Gastrocnemius medialis (tissue), 4 donors: ENCODE measurements around the gene USH1C. TPM values are rescaled to one million over a fixed set of nuclear protein-coding genes. Genes with fewer than 3 reads are reported as not detected.

Experiments used
- ATAC-seq, 2 donors: fragments of 150-250 bp; one replicate each; pipeline ENCODE4 v1.9.1; 2016
- DNase-seq, 2 donors: peaks; one replicate each; pipeline ENCODE4 v3.0.0-alpha.2; 2019
- H3K27ac ChIP-seq, 4 donors: fragments of 200-600 bp; sonication (generic); 1 replicate in 1 of 4; 2 replicates in 3 of 4; pipeline ENCODE4 v1.5.1; 2016 to 2018; ENCODE audit warnings: mild to moderate bottlenecking in 2 of 4, moderate library complexity in 1 of 4
- H3K27me3 ChIP-seq, 3 donors: fragments of 200-600 bp; sonication (generic) in 2 of 3; 1 replicate in 1 of 3; 2 replicates in 2 of 3; pipeline versions ENCODE4 v1.5.1 to v1.6.0; 2016 to 2019; ENCODE audit warnings: mild to moderate bottlenecking in 1 of 3, moderate library complexity in 1 of 3
- H3K36me3 ChIP-seq, 2 donors: fragments of 200-600 bp; sonication (generic) in 1 of 2; one replicate each; pipeline ENCODE4 v1.5.1; 2017 to 2018
- H3K4me1 ChIP-seq, 2 donors: fragments of 200-600 bp; sonication (generic) in 1 of 2; one replicate each; pipeline ENCODE4 v1.5.1; 2016 to 2017; ENCODE audit warnings: mild to moderate bottlenecking in 2 of 2
- H3K4me3 ChIP-seq, 4 donors: fragments of 200-600 bp; sonication (generic) in 3 of 4; 1 replicate in 1 of 4; 2 replicates in 3 of 4; pipeline ENCODE4 v1.5.1; 2016 to 2019; ENCODE audit warnings: mild to moderate bottlenecking in 2 of 4
- H3K9me3 ChIP-seq, 3 donors: fragments of 200-600 bp; sonication (generic) in 2 of 3; 1 replicate in 1 of 3; 2 replicates in 2 of 3; pipeline ENCODE4 v1.5.1; 2016 to 2019
- POLR2A ChIP-seq, 2 donors: fragments of 450-650 bp; IDR thresholded peaks; one replicate each; pipeline ENCODE4 v1.6.1; 2017; ENCODE audit warnings: antibody characterized with exemption in 2 of 2, mild to moderate bottlenecking in 2 of 2, moderate library complexity in 2 of 2
- in situ Hi-C, 4 donors: fragments of 200-750 bp; cut with MboI; loops; one replicate each; pipeline versions ENCODE4 v1.15.0 to v1.8.0; 2017; ENCODE audit warnings: low sequenced_read_pairs in 4 of 4
- intact Hi-C: fragments of 100-400 bp; cut with DNase I; formaldehyde crosslinking; loops from one replicate; pipeline ENCODE4 v1.15.1; 2023; ENCODE audit warnings: low total_unique reads
- total RNA-seq, 4 donors: library from RNA; depleted of rRNA; stranded (reverse); fragments of >200 nt; gene quantifications; one replicate each; pipeline versions ENCODE4 v1.1.0 to v1.2.3, GENCODE V29; 2016
- TF ChIP-seq, protein P1 (sequence below), 5 experiments: fragments of 450-650 bp in 3 of 5; fragments of 200-600 bp in 2 of 5; sonication (generic) in 2 of 5; IDR thresholded peaks in 4 of 5; conservative IDR thresholded peaks in 1 of 5; 1 replicate in 4 of 5; 2 replicates in 1 of 5; pipeline ENCODE4 v1.5.1; 2016 to 2019; ENCODE audit warnings: antibody characterized with exemption in 5 of 5, mild to moderate bottlenecking in 3 of 5, moderate library complexity in 3 of 5

Gene USH1C
- total RNA-seq, 4 donors from 2014 or later = 0.78 TPM; not detected in 3

DNA sequence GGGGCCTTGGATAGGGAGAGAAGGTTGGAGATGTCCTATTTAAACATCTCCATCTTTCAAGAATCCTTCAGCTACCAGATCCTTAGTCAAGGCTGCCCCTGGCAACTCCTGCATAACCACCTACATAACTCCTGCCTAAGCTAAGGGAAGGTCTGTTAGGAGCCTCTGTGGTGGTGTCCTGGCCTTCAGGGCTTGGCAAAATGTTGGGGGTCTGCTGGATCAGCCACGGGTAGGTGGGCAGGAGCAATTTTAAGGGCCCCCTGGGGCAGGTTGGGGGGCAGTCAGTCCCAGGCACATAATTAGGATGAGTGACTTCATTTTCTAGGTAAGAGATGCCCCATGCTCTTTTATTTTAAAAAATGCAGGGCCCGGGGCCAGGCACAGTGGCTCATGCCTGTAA, 25.9 kb downstream of the USH1C start:
- TF ChIP-seq, protein P1, sequence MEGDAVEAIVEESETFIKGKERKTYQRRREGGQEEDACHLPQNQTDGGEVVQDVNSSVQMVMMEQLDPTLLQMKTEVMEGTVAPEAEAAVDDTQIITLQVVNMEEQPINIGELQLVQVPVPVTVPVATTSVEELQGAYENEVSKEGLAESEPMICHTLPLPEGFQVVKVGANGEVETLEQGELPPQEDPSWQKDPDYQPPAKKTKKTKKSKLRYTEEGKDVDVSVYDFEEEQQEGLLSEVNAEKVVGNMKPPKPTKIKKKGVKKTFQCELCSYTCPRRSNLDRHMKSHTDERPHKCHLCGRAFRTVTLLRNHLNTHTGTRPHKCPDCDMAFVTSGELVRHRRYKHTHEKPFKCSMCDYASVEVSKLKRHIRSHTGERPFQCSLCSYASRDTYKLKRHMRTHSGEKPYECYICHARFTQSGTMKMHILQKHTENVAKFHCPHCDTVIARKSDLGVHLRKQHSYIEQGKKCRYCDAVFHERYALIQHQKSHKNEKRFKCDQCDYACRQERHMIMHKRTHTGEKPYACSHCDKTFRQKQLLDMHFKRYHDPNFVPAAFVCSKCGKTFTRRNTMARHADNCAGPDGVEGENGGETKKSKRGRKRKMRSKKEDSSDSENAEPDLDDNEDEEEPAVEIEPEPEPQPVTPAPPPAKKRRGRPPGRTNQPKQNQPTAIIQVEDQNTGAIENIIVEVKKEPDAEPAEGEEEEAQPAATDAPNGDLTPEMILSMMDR (IDR thresholded peaks at IDR 0.05 in 4 of 5, conservative IDR thresholded peaks at IDR 0.05 in 1 of 5) = no peak
- no peak for TF ChIP-seq POLR2A (IDR thresholded peaks at IDR 0.05)
- intact Hi-C loops (no loop called here), in situ Hi-C loops (loop anchor here in 2 of 4 donors (25.0 kb wide), 1 partner anchor 281 kb away; no protein-coding TSS in a partner anchor)
- Histone ChIP-seq H3K27ac (no peak overlapping the region), H3K36me3 (no peaks in the 10 kb centered on the region), H3K9me3 (no peaks in the 10 kb centered on the region), H3K4me1 (no peaks in the 10 kb centered on the region), H3K4me3 (no peak overlapping the region), H3K27me3 (no peaks in the 10 kb centered on the region)
- DNase-seq (no peak), ATAC-seq (no peak)

DNA sequence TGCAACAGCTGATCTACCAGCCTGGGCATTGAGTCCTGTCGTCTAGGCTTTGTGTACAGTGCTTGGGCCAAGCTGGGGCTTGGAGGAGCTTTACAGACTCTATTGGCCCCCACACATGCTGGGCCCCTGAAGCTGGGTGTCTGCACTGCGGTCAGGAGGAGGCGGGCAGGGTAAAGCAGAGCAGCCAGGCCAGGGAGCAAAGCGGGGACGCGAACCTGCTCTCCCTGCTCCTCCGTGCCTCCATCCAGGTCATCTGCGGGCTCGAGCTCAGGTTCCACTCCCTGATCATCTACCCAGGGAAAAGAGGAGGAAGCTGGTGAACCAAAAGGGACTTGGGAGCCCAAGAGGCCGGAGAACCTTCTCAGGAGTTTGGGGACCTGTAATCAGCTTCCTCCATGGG, 27.0 kb downstream of the USH1C start:
- H3K4me1 ChIP-seq = no peaks in the 10 kb centered on the region
- DNase-seq (no peak), ATAC-seq (no peak)
- TF ChIP-seq, protein P1 (IDR thresholded peaks at IDR 0.05 in 4 of 5, conservative IDR thresholded peaks at IDR 0.05 in 1 of 5) = no peak
- no peak for TF ChIP-seq POLR2A (IDR thresholded peaks at IDR 0.05)
- H3K36me3 ChIP-seq = no peaks in the 10 kb centered on the region
- no peaks in the 10 kb centered on the region for H3K27me3 ChIP-seq
- in situ Hi-C loops = loop anchor here in 2 of 4 donors (25.0 kb wide), 1 partner anchor 280 kb away; no protein-coding TSS in a partner anchor
- no peak overlapping the region for H3K27ac ChIP-seq
- H3K4me3 ChIP-seq = no peak overlapping the region
- intact Hi-C loops = no loop called here
- no peaks in the 10 kb centered on the region for H3K9me3 ChIP-seq

DNA sequence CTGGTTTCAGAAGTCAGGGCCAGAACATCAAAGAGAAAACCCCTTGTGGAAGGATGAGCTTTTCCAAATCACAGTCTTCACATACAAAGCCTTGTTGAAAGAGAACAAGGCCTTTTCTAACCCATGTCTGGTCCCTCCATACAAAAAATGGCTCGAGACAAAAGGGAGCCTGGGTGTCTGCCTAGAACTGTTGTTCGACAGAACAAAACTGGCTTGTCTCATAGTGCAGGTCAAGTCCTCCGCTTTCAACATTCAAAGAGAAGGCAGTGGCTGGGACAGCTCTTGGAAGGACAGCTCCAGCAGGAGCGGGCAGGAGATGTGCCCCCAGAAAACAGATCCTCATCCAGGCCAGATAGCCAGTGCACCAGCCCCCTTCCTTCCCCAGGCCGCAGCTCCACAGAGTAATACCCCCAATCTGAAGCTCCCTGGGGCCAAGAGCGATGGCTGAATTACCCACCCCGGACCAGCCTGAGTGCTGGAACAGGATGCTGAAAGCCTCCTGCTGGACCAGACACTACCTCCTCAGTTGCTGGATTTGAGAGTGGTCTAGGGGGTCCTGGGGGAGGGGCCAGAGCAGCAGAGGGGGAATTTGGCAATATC, 27.6 kb downstream of the USH1C start:
- no peaks in the 10 kb centered on the region for H3K9me3 ChIP-seq
- H3K4me1 ChIP-seq = no peaks in the 10 kb centered on the region
- in situ Hi-C loops (loop anchor here in 2 of 4 donors (25.0 kb wide), 1 partner anchor 279 kb away; no protein-coding TSS in a partner anchor), intact Hi-C loops (no loop called here)
- no peak overlapping the region for H3K27ac ChIP-seq
- no peaks in the 10 kb centered on the region for H3K36me3 ChIP-seq
- no peak overlapping the region for H3K4me3 ChIP-seq
- no peak for TF ChIP-seq POLR2A (IDR thresholded peaks at IDR 0.05)
- TF ChIP-seq, protein P1 (IDR thresholded peaks at IDR 0.05 in 4 of 5, conservative IDR thresholded peaks at IDR 0.05 in 1 of 5) = no peak
- H3K27me3 ChIP-seq = no peaks in the 10 kb centered on the region
- no peak for ATAC-seq
- no peak for DNase-seq

DNA sequence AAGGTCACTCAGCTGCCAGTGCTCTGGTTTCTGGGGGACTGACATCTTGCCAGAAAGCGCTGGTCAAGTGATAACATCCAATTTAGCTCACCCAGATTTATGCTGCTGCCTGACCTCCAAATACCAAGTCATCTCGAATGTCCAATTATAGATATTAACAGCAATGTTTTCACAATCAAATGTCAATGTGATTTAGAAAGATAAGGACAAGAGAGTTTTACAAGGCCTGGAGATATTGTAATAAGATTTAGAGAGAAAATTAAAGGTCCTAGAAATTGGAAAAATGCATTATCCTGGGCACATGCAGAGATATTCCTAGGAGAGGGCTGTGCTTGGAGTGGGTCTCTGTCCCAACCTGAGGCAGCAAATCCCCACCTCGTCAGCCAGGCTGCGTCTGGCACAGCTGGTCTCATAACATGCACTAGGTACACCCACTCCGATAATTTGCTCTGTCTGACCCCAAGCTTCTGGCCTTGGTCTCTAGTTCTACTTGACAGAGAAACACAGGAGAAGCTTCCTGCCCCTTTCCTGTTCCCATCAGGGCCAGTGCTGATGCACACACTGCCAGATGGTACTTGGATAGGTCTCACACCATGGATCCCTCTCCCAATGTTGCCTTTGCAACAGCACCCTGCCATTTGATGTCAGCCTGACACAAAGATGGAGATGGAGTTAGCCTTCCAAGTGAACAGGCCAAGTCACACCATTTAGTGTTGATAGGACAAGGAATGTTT, 28.6 kb downstream of the USH1C start:
- Histone ChIP-seq H3K4me1 (no peaks in the 10 kb centered on the region), H3K9me3 (no peaks in the 10 kb centered on the region), H3K27ac (no peak overlapping the region), H3K27me3 (no peaks in the 10 kb centered on the region), H3K4me3 (no peak overlapping the region), H3K36me3 (no peaks in the 10 kb centered on the region)
- DNase-seq (no peak), ATAC-seq (no peak)
- TF ChIP-seq, protein P1 (IDR thresholded peaks at IDR 0.05 in 4 of 5, conservative IDR thresholded peaks at IDR 0.05 in 1 of 5) = no peak
- no peak for TF ChIP-seq POLR2A (IDR thresholded peaks at IDR 0.05)
- in situ Hi-C loops = loop anchor here in 2 of 4 donors (25.0 kb wide), 1 partner anchor 278 kb away; no protein-coding TSS in a partner anchor
- intact Hi-C loops = no loop called here
